CD4-positive, alpha-beta T cell (primary cell): ENCODE measurements around the gene ADAM8. TPM values are rescaled to one million over a fixed set of nuclear protein-coding genes. Genes with fewer than 3 reads are reported as not detected.

Source experiments
- ATAC-seq: fragments of 200-7000 bp; cut with Tn5 transposase; one replicate; pipeline ENCODE4 v1.10.0; 2022; ENCODE audit warnings: mild to moderate bottlenecking; ENCODE audit not compliant: poor library complexity
- CTCF ChIA-PET: fragments of 350-600 bp; sonication (Branson Sonifier 250); formaldehyde crosslinking; loops from one replicate; lab custom pipeline; 2021; ENCODE audit warnings: antibody characterized with exemption, inconsistent platforms; lab: Charles Lee
- POLR2A ChIA-PET: fragments of 350-600 bp; sonication (Branson Sonifier 250); formaldehyde crosslinking; loops from one replicate; lab custom pipeline; 2021; ENCODE audit warnings: antibody characterized with exemption, inconsistent platforms; lab: Charles Lee
- DNase-seq, 14 experiments: peaks; one replicate each; pipeline ENCODE4 v3.0.0-alpha.2; 2013 to 2020; ENCODE audit warnings: mixed read lengths in 2 of 14
- H3K27ac ChIP-seq, 2 donors: one replicate each; pipeline versions ENCODE4 v1.5.1 to v1.7.0; 2013; ENCODE audit warnings: low read length in 2 of 2, low read depth in 1 of 2, mild to moderate bottlenecking in 1 of 2
- H3K27me3 ChIP-seq, 2 experiments: 1 replicate in 1 of 2; 2 replicates in 1 of 2; pipeline versions ENCODE4 v1.6.1 to v1.7.0; 2013; ENCODE audit warnings: low read length in 2 of 2, control low read depth in 1 of 2, mild to moderate bottlenecking in 1 of 2, moderate library complexity in 1 of 2; ENCODE audit not compliant: insufficient read depth in 2 of 2, control insufficient read depth in 1 of 2
- H3K36me3 ChIP-seq: one replicate; pipeline ENCODE4 v1.6.1; 2013; ENCODE audit warnings: low read length, control low read depth; ENCODE audit not compliant: insufficient read depth
- H3K4me1 ChIP-seq: one replicate; pipeline ENCODE4 v1.6.1; 2013; ENCODE audit warnings: low read length, control low read depth; ENCODE audit not compliant: insufficient read depth
- H3K4me3 ChIP-seq: one replicate; pipeline ENCODE4 v1.5.1; 2013; ENCODE audit warnings: mild to moderate bottlenecking, low read length, moderate library complexity
- H3K9me3 ChIP-seq, 2 experiments: 1 replicate in 1 of 2; 2 replicates in 1 of 2; pipeline versions ENCODE4 v1.6.1 to v1.7.0; 2013; ENCODE audit warnings: low read length in 2 of 2, mild to moderate bottlenecking in 2 of 2, control low read depth in 1 of 2, moderate library complexity in 1 of 2; ENCODE audit not compliant: control insufficient read depth in 1 of 2, insufficient read depth in 1 of 2
- H3K27ac Mint-ChIP-seq: one replicate; pipeline ENCODE4 v1.8.0; 2020; ENCODE audit warnings: mixed read lengths
- H3K27me3 Mint-ChIP-seq: one replicate; pipeline ENCODE4 v1.8.0; 2021; ENCODE audit warnings: mixed read lengths
- H3K36me3 Mint-ChIP-seq: one replicate; pipeline ENCODE4 v1.8.0; 2021; ENCODE audit warnings: low read depth, mixed read lengths
- H3K4me1 Mint-ChIP-seq: one replicate; pipeline ENCODE4 v1.8.0; 2021; ENCODE audit warnings: low read depth, mixed read lengths
- H3K4me3 Mint-ChIP-seq: one replicate; pipeline ENCODE4 v1.8.0; 2020; ENCODE audit warnings: mild to moderate bottlenecking, mixed read lengths
- H3K9me3 Mint-ChIP-seq: one replicate; pipeline ENCODE4 v1.8.0; 2020; ENCODE audit warnings: mixed read lengths
- CTCF ChIP-seq: fragments of 200-600 bp; IDR thresholded peaks from one replicate; pipeline ENCODE4 v1.8.0; 2022; ENCODE audit warnings: antibody characterized with exemption, mild to moderate bottlenecking
- intact Hi-C, 2 experiments: fragments of 100-400 bp; cut with DNase I in 1 of 2; cut with micrococcal nuclease in 1 of 2; formaldehyde crosslinking; loops; one replicate each; pipeline versions ENCODE4 v1.15.1 to v1.9.0; 2023 to 2025; cut with DNase I, micrococcal nuclease
- total RNA-seq, 174 experiments: library from RNA in 2 of 174; stranded (reverse) in 2 of 174; gene quantifications; one replicate each; pipeline ENCODE4 v1.2.3 and lab custom pipeline; 2021 to 2026

ADAM8 gene
- total RNA-seq, 2 experiments from 2014 or later, result 95.6 to 95.9 TPM

- H3K9me3 ChIP-seq, result peaks cover 0 to 24% of the 10 kb centered on the region in 2 experiments
Observed at GRCh38 chr10:133239990-133240389, 36.7 kb downstream of the ADAM8 start.

GRCh38 chr10:133238466-133238804 lies 38.2 kb downstream of the ADAM8 start:
- Histone ChIP-seq H3K27me3 (peaks cover 56 to 65% of the 10 kb centered on the region in 2 experiments), H3K27ac (no peak overlapping the region), H3K4me1 (peaks cover 49% of the 10 kb centered on the region), H3K9me3 (peaks cover 0 to 19% of the 10 kb centered on the region in 2 experiments), H3K4me3 (no peak overlapping the region), H3K36me3 (no peaks in the 10 kb centered on the region)
- CTCF ChIA-PET, result no interaction called here
- Mint-ChIP-seq H3K9me3 (no peaks in the 10 kb centered on the region), H3K36me3 (no peaks in the 10 kb centered on the region), H3K27ac (no peak overlapping the region), H3K4me1 (peaks cover 25% of the 10 kb centered on the region), H3K4me3 (peak overlapping the region; percentile 23), H3K27me3 (peaks cover 65% of the 10 kb centered on the region)
- intact Hi-C loops, result no loop called here
- POLR2A ChIA-PET, result no interaction called here
- DNase-seq, result no peak
- no peak for ATAC-seq
- TF ChIP-seq CTCF, result no peak

More at GRCh38 chr10:133239990-133240389, 36.7 kb downstream of the ADAM8 start:
- H3K27me3 Mint-ChIP-seq, result peaks cover 51% of the 10 kb centered on the region
- Histone ChIP-seq H3K27ac (no peak overlapping the region), H3K4me3 (no peak overlapping the region), H3K36me3 (no peaks in the 10 kb centered on the region), H3K4me1 (peaks cover 49% of the 10 kb centered on the region), H3K27me3 (peaks cover 56 to 65% of the 10 kb centered on the region in 2 experiments)
- H3K9me3 Mint-ChIP-seq, result no peaks in the 10 kb centered on the region
- no peak overlapping the region for H3K27ac Mint-ChIP-seq
- intact Hi-C loops, result no loop called here
- ATAC-seq (no peak), DNase-seq (no peak)
- TF ChIP-seq CTCF, result no peak
- ChIA-PET POLR2A (no interaction called here), CTCF (no interaction called here)
- no peaks in the 10 kb centered on the region for H3K36me3 Mint-ChIP-seq
- H3K4me3 Mint-ChIP-seq, result no peak overlapping the region
- peaks cover 23% of the 10 kb centered on the region for H3K4me1 Mint-ChIP-seq

- TF ChIP-seq CTCF, result no peak
- DNase-seq (no peak), ATAC-seq (no peak)
- H3K4me1 ChIP-seq, result peaks cover 49% of the 10 kb centered on the region
- POLR2A ChIA-PET, result no interaction called here
- intact Hi-C loops, result no loop called here
- Mint-ChIP-seq H3K27me3 (peaks cover 66% of the 10 kb centered on the region), H3K9me3 (no peaks in the 10 kb centered on the region), H3K27ac (no peak within 1 kb of the TSS), H3K36me3 (no peaks in the 10 kb centered on the region), H3K4me3 (peak within 1 kb of the TSS; percentile 23), H3K4me1 (peaks cover 25% of the 10 kb centered on the region)
- H3K36me3 ChIP-seq, result no peaks in the 10 kb centered on the region
- no peak within 1 kb of the TSS for H3K4me3 ChIP-seq
- H3K27ac ChIP-seq, result no peak within 1 kb of the TSS
- CTCF ChIA-PET, result no interaction called here
- H3K9me3 ChIP-seq, result peaks cover 0 to 19% of the 10 kb centered on the region in 2 experiments
- H3K27me3 ChIP-seq, result peaks cover 51 to 62% of the 10 kb centered on the region in 2 experiments
Observed at GRCh38 chr10:133237588-133238465, 38.8 kb downstream of the ADAM8 start, which contains the start of gene VENTX. Gene VENTX, plus strand, starts transcription at chr10:133237855. Its CDS starts 60 bp downstream, at chr10:133237915.
